Smooth muscle cell (in vitro differentiated cells): ENCODE data around the gene RBMS1. TPM values are rescaled to one million over a fixed set of nuclear protein-coding genes. Genes with fewer than 3 reads are reported as not detected.

Source experiments
- DNase-seq: peaks from one replicate; lab custom pipeline; 2025; ENCODE audit not compliant: unreplicated experiment; lab: John Stamatoyannopoulos, UW
- H2AFZ ChIP-seq: fragments of 200-600 bp; sonication (generic); 2 replicates; pipeline ENCODE4 v1.6.0; 2016; ENCODE audit warnings: antibody characterized with exemption, low read depth, mild to moderate bottlenecking
- H3F3A ChIP-seq: fragments of 200-600 bp; sonication (generic); 2 replicates; pipeline ENCODE4 v1.6.0; 2017; ENCODE audit warnings: antibody characterized with exemption, low read depth
- H3K27ac ChIP-seq: fragments of 200-600 bp; sonication (generic); 2 replicates; pipeline ENCODE4 v1.5.1; 2016; ENCODE audit warnings: low read depth, mild to moderate bottlenecking
- H3K27me3 ChIP-seq: fragments of 200-600 bp; sonication (generic); 2 replicates; pipeline ENCODE4 v1.6.1; 2016; ENCODE audit warnings: low read depth, mild to moderate bottlenecking
- H3K36me3 ChIP-seq: fragments of 200-600 bp; sonication (generic); 2 replicates; pipeline ENCODE4 v1.5.1; 2016; ENCODE audit warnings: low read depth
- H3K4me1 ChIP-seq: fragments of 200-600 bp; sonication (generic); 2 replicates; pipeline ENCODE4 v1.5.1; 2016; ENCODE audit warnings: low read depth
- H3K4me2 ChIP-seq: fragments of 200-600 bp; sonication (generic); 2 replicates; pipeline ENCODE4 v1.6.0; 2016; ENCODE audit warnings: mild to moderate bottlenecking
- H3K4me3 ChIP-seq: fragments of 200-600 bp; sonication (generic); 2 replicates; pipeline ENCODE4 v1.5.1; 2016; ENCODE audit warnings: mild to moderate bottlenecking
- H3K79me2 ChIP-seq: fragments of 200-600 bp; sonication (generic); 2 replicates; pipeline ENCODE4 v1.6.0; 2016; ENCODE audit warnings: low read depth, mild to moderate bottlenecking
- H3K9ac ChIP-seq: fragments of 200-600 bp; sonication (generic); 2 replicates; pipeline ENCODE4 v1.6.0; 2016; ENCODE audit warnings: low read depth
- H3K9me3 ChIP-seq: fragments of 200-600 bp; sonication (generic); replicated peaks from 2 replicates; pipeline ENCODE4 v1.5.1; 2016; ENCODE audit warnings: low read depth
- H4K20me1 ChIP-seq: fragments of 200-600 bp; sonication (generic); 2 replicates; pipeline ENCODE4 v1.6.0; 2016; ENCODE audit warnings: low read depth
- CTCF ChIP-seq: fragments of 200-600 bp; sonication (generic); IDR thresholded peaks from 2 replicates; pipeline ENCODE4 v1.5.1; 2017; ENCODE audit warnings: borderline replicate concordance, mild to moderate bottlenecking, antibody characterized with exemption; ENCODE audit not compliant: insufficient read depth, poor library complexity, severe bottlenecking
- WGBS: methylation state at CpG from one replicate; pipeline ENCODE4 v1.1.7; 2016; ENCODE audit warnings: low lambda C conversion rate; 5-methylcytosine and 5-hydroxymethylcytosine counted together
- polyA plus RNA-seq: library from polyadenylated mRNA; unstranded; fragments of >200 nt; fragmentation: Nextera tagmentation; extraction: Ambion mirVana; gene quantifications from 2 replicates; pipeline ENCODE4 v1.2.1, GENCODE V29; 2016
- total RNA-seq: library from RNA; depleted of rRNA; stranded (reverse); fragments of >200 nt; gene quantifications from 2 replicates; pipeline ENCODE4 v1.2.3, GENCODE V29; 2014

RBMS1 gene
- total and polyA plus RNA-seq, 2 experiments from 2014 or later, result 103 to 160 TPM

GRCh38 chr2:160224060-160224459 lies 269.5 kb downstream of the RBMS1 start:
- Histone ChIP-seq H3K4me3 (no peak overlapping the region), H3K27ac (peak overlapping the region; percentile 97), H3K9me3 (no peaks in the 10 kb centered on the region), H2AFZ (no peak overlapping the region), H4K20me1 (no peaks in the 10 kb centered on the region), H3F3A (peaks cover 41% of the 10 kb centered on the region), H3K4me2 (peak overlapping the region; percentile 56), H3K36me3 (no peaks in the 10 kb centered on the region), H3K4me1 (peaks cover 25% of the 10 kb centered on the region), H3K27me3 (no peaks in the 10 kb centered on the region), H3K79me2 (no peaks in the 10 kb centered on the region), H3K9ac (peak overlapping the region; percentile 73)
- WGBS, result 9% methylated on average over 3 of the region's 3 CpGs
- no peak for TF ChIP-seq CTCF
- no peak for DNase-seq

GRCh38 chr2:160223560-160223959 lies 270.0 kb downstream of the RBMS1 start:
- no peaks in the 10 kb centered on the region for H4K20me1 ChIP-seq
- no peaks in the 10 kb centered on the region for H3K27me3 ChIP-seq
- no peaks in the 10 kb centered on the region for H3K36me3 ChIP-seq
- H2AFZ ChIP-seq, result no peak overlapping the region
- H3K4me2 ChIP-seq, result peak overlapping the region; percentile 56
- WGBS, result 47% methylated on average over 3 of the region's 3 CpGs
- peak overlapping the region; percentile 64 for H3K9ac ChIP-seq
- H3F3A ChIP-seq, result peaks cover 41% of the 10 kb centered on the region
- TF ChIP-seq CTCF, result no peak
- H3K27ac ChIP-seq, result peak overlapping the region; percentile 97
- no peak overlapping the region for H3K4me3 ChIP-seq
- no peaks in the 10 kb centered on the region for H3K79me2 ChIP-seq
- no peak for DNase-seq
- no peaks in the 10 kb centered on the region for H3K9me3 ChIP-seq
- H3K4me1 ChIP-seq, result peaks cover 22% of the 10 kb centered on the region

- TF ChIP-seq CTCF, result no peak
- peak overlapping the region; percentile 97 for H3K27ac ChIP-seq
- peak overlapping the region; percentile 16 for H3K4me2 ChIP-seq
- WGBS, result 78% methylated on average over 7 of the region's 7 CpGs
- no peak for DNase-seq
- H2AFZ ChIP-seq, result no peak overlapping the region
- H3K27me3 ChIP-seq, result no peaks in the 10 kb centered on the region
- H3K9me3 ChIP-seq, result no peaks in the 10 kb centered on the region
- peaks cover 15% of the 10 kb centered on the region for H3K4me1 ChIP-seq
- no peaks in the 10 kb centered on the region for H4K20me1 ChIP-seq
- H3F3A ChIP-seq, result peaks cover 37% of the 10 kb centered on the region
- no peaks in the 10 kb centered on the region for H3K36me3 ChIP-seq
- H3K9ac ChIP-seq, result peak overlapping the region; percentile 64
- no peaks in the 10 kb centered on the region for H3K79me2 ChIP-seq
- no peak overlapping the region for H3K4me3 ChIP-seq
Measured at GRCh38 chr2:160222546-160223283, 270.9 kb downstream of the RBMS1 start.
